ENCODE data around the gene SHISA8.

SHISA8 gene

DNA sequence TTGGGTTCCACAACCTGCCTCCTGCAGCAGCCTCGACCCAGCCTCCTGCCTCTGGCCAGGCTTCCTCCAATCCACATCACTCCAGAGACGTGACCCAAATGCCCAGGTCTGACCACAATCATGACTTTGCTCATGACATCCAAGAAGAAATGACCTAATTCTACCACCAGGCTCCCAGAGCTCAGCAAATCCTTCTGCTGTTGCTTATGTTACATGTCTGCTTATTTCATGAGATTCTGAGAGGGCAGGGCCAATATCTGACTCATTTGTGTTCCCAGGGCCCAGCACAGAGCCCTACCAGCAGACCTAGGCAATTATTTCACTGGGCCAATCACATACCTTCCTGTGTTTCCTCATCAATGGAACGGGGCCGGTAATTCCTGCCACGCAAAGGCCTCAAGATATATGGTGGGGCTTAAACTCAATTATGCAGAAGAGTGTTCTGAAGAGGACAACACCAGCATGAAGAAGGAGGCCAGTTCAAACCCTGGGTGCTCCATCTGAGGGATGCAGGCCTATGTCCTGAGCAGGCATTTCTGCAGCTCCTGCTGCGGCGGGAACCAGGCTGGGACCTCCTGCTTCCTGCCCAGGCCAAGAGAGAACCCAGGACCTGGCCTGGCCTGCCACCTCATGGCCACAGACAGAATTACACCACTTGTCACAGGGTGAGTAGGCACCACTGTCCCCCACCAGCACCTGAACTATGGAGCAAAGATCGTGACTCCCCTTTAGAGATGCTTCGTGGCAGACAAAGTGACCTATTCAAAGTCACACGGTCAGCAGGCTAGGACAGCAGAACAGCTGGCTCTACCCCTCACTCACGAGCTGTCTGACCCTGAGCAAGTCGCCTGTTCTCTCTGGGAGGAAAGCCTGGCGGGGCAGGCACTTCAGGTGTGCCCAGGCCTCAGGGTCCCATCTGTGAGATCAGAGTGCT lies 26.2 kb upstream of the SHISA8 start:
- peak; percentile 79 to 89 (median 87) for DNase-seq
- Histone ChIP-seq H3K36me3 (ENCODE audit: control insufficient read depth in 4 of 4, insufficient read depth in 4 of 4, low read length in 3 of 4) (peaks cover 3 to 73% (median 14%) of the 10 kb centered on the region in 4 experiments), H3K4me1 (ENCODE audit: control extremely low read depth in 1 of 4, control insufficient read depth in 4 of 4, insufficient read depth in 4 of 4, low read length in 3 of 4) (peaks cover 0 to 22% (median 14%) of the 10 kb centered on the region in 4 experiments), H3K9me3 (ENCODE audit: control extremely low read depth in 1 of 5, control insufficient read depth in 4 of 5, insufficient read depth in 2 of 5, low read depth in 1 of 5, low read length in 4 of 5) (no peaks in the 10 kb centered on the region), H3K27ac (ENCODE audit: insufficient read depth in 1 of 2, low read depth in 1 of 2, low read length in 2 of 2, poor library complexity in 1 of 2, severe bottlenecking in 2 of 2) (peak overlapping the region in 1 of 2 experiments; percentile 54), H3K4me3 (ENCODE audit: control insufficient read depth in 1 of 7, extremely low read depth in 1 of 7, insufficient read depth in 4 of 7, low read depth in 2 of 7, low read length in 6 of 7) (peak overlapping the region in 1 of 7 experiments; percentile 30), H3K27me3 (replicated peaks in 2 of 5; ENCODE audit: control insufficient read depth in 4 of 5, insufficient read depth in 5 of 5, low read length in 4 of 5) (no peaks in the 10 kb centered on the region)
- 49% methylated on average over 10 of the region's 13 CpGs for WGBS (ENCODE audit: insufficient coverage)
- ChIA-PET CTCF (interaction anchor here (0.9 to 7.2 kb wide), 30 partner anchors 8 to 398 kb away, joined by 3 to 48 read pairs (median 4); partner anchors contain the start of genes MEI1, SREBF2 and TNFRSF13C), POLR2A (interaction anchor here (1.0 to 1.4 kb wide), 2 partner anchors 36 to 244 kb away, joined by 3 to 4 read pairs; no protein-coding TSS in a partner anchor)

DNA sequence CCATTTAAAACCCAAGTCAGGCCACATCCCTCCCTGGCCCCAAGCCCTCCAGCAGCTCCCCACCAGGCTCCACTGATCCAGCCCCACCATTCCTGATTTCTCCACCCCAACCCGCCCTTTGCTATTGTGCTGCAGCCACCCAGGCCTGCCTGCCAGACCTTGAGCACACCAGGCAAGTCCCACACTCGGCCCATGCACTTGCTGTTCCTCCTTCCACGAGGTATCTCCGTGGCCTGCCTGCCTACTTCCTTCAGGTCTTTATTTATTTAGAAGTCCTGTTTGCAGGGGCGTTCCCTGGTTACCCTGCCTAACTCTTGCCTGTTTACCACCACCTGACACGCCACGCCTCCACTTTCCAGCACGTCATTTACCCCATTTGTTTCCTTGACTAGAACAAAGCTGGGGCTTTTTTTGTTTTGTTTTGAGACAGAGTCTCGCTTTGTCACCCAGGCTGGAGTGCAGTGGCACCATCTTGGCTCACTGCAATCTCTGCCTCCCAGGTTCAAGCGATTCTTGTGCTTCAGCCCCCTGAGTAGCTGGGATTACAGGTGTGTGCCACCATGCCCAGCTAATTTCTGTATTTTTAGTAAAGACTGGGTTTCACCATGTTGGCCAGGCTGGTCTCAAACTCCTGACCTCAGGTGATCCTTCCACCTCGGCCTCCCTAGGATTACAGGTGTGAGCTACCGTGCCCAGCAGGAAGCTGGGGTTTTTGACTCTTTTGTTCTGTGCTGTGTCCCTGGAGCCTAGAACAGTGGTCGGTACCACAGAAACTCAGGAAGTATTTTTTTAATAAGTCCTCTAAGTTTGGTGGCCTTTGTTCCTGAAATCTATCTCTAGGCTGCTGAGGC lies 25.3 kb upstream of the SHISA8 start:
- H3K27me3 ChIP-seq (replicated peaks in 2 of 5; ENCODE audit: control insufficient read depth in 4 of 5, insufficient read depth in 5 of 5, low read length in 4 of 5): no peaks in the 10 kb centered on the region
- POLR2A ChIA-PET: interaction anchor here (0.5 to 1.4 kb wide), 3 partner anchors 18 to 243 kb away, joined by 3 to 4 read pairs (median 3); no protein-coding TSS in a partner anchor
- no peak overlapping the region for H3K4me3 ChIP-seq (ENCODE audit: control insufficient read depth in 1 of 7, extremely low read depth in 1 of 7, insufficient read depth in 4 of 7, low read depth in 2 of 7, low read length in 6 of 7)
- peak; percentile 48 to 73 (median 60) for DNase-seq
- 76% methylated on average over 9 of the region's 13 CpGs for WGBS (ENCODE audit: insufficient coverage)
- no peaks in the 10 kb centered on the region for H3K9me3 ChIP-seq (ENCODE audit: control extremely low read depth in 1 of 5, control insufficient read depth in 4 of 5, insufficient read depth in 2 of 5, low read depth in 1 of 5, low read length in 4 of 5)
- H3K4me1 ChIP-seq (ENCODE audit: control extremely low read depth in 1 of 4, control insufficient read depth in 4 of 4, insufficient read depth in 4 of 4, low read length in 3 of 4): peaks cover 0 to 21% (median 8%) of the 10 kb centered on the region in 4 experiments
- H3K36me3 ChIP-seq (ENCODE audit: control insufficient read depth in 4 of 4, insufficient read depth in 4 of 4, low read length in 3 of 4): peaks cover 3 to 75% (median 14%) of the 10 kb centered on the region in 4 experiments
- CTCF ChIA-PET: interaction anchor here (0.9 to 7.2 kb wide), 27 partner anchors 9 to 398 kb away, joined by 3 to 48 read pairs (median 5); partner anchors contain the start of genes MEI1, SREBF2 and TNFRSF13C
- peak overlapping the region in 1 of 2 experiments; percentile 54 for H3K27ac ChIP-seq (ENCODE audit: insufficient read depth in 1 of 2, low read depth in 1 of 2, low read length in 2 of 2, poor library complexity in 1 of 2, severe bottlenecking in 2 of 2)

DNA sequence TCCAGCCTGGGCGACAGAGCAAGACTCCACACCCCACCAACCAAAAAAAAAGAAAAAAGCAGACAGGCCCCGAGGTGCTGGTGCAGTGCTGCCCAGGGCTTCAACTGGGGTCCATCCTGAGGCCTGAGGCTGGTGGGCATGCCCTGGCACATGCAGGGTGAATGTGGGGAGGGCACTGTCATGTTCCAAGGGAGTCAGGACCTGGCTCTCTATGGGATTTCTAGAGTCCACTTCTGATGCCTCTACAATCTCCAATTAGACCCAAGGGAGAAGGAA lies 22.0 kb upstream of the SHISA8 start:
- H3K27me3 ChIP-seq (replicated peaks in 2 of 5; ENCODE audit: control insufficient read depth in 4 of 5, insufficient read depth in 5 of 5, low read length in 4 of 5): no peaks in the 10 kb centered on the region
- H3K36me3 ChIP-seq (ENCODE audit: control insufficient read depth in 4 of 4, insufficient read depth in 4 of 4, low read length in 3 of 4): peaks cover 0 to 61% (median 11%) of the 10 kb centered on the region in 4 experiments
- POLR2A ChIA-PET: no interaction called here
- 92% methylated on average over 2 of the region's 2 CpGs for WGBS (ENCODE audit: insufficient coverage)
- CTCF ChIA-PET: interaction anchor here (0.8 to 7.2 kb wide), 3 partner anchors 10 to 16 kb away, joined by 4 to 48 read pairs (median 4); partner anchors contain the start of genes CENPM and TNFRSF13C
- no peak for DNase-seq
- no peak overlapping the region for H3K4me3 ChIP-seq (ENCODE audit: control insufficient read depth in 1 of 7, extremely low read depth in 1 of 7, insufficient read depth in 4 of 7, low read depth in 2 of 7, low read length in 6 of 7)
- H3K9me3 ChIP-seq (ENCODE audit: control extremely low read depth in 1 of 5, control insufficient read depth in 4 of 5, insufficient read depth in 2 of 5, low read depth in 1 of 5, low read length in 4 of 5): no peaks in the 10 kb centered on the region
- peaks cover 0 to 23% (median 18%) of the 10 kb centered on the region in 4 experiments for H3K4me1 ChIP-seq (ENCODE audit: control extremely low read depth in 1 of 4, control insufficient read depth in 4 of 4, insufficient read depth in 4 of 4, low read length in 3 of 4)
- H3K27ac ChIP-seq (ENCODE audit: insufficient read depth in 1 of 2, low read depth in 1 of 2, low read length in 2 of 2, poor library complexity in 1 of 2, severe bottlenecking in 2 of 2): no peak overlapping the region

DNA sequence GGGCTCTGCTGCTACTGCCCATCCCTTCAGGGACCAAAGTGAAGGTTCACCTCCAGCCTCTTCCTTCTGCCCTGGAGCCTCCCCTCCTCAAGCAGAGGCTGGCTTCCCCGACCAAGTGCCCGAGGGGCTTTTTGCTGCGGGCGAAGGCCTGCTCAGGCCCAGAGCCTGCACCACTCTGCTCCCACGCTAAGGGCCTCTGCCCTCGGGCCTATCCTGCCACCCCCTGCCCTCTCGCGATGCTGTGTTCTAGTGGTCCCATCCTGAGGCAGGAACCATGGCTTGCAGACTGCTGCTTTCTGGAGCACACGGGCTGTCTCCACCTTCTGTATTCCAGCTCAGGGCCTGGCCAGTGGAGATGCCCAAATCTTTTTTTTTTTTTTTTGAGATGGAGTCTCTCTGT lies 20.6 kb upstream of the SHISA8 start:
- no peaks in the 10 kb centered on the region for H3K9me3 ChIP-seq (ENCODE audit: control extremely low read depth in 1 of 5, control insufficient read depth in 4 of 5, insufficient read depth in 2 of 5, low read depth in 1 of 5, low read length in 4 of 5)
- H3K36me3 ChIP-seq (ENCODE audit: control insufficient read depth in 4 of 4, insufficient read depth in 4 of 4, low read length in 3 of 4): peaks cover 0 to 49% (median 10%) of the 10 kb centered on the region in 4 experiments
- H3K27me3 ChIP-seq (replicated peaks in 2 of 5; ENCODE audit: control insufficient read depth in 4 of 5, insufficient read depth in 5 of 5, low read length in 4 of 5): no peaks in the 10 kb centered on the region
- ChIA-PET POLR2A (interaction anchor here (1.0 kb wide), 1 partner anchor 10 kb away, joined by 5 read pairs; no protein-coding TSS in a partner anchor), CTCF (interaction anchor here (7.2 kb wide), 1 partner anchor 11 kb away, joined by 48 read pairs; the partner anchor contains the start of gene TNFRSF13C)
- DNase-seq: no peak
- no peak overlapping the region for H3K4me3 ChIP-seq (ENCODE audit: control insufficient read depth in 1 of 7, extremely low read depth in 1 of 7, insufficient read depth in 4 of 7, low read depth in 2 of 7, low read length in 6 of 7)
- no peak overlapping the region for H3K27ac ChIP-seq (ENCODE audit: insufficient read depth in 1 of 2, low read depth in 1 of 2, low read length in 2 of 2, poor library complexity in 1 of 2, severe bottlenecking in 2 of 2)
- WGBS (ENCODE audit: insufficient coverage): 96% methylated on average over 6 of the region's 9 CpGs
- H3K4me1 ChIP-seq (ENCODE audit: control extremely low read depth in 1 of 4, control insufficient read depth in 4 of 4, insufficient read depth in 4 of 4, low read length in 3 of 4): peaks cover 0 to 12% (median 11%) of the 10 kb centered on the region in 4 experiments

DNA sequence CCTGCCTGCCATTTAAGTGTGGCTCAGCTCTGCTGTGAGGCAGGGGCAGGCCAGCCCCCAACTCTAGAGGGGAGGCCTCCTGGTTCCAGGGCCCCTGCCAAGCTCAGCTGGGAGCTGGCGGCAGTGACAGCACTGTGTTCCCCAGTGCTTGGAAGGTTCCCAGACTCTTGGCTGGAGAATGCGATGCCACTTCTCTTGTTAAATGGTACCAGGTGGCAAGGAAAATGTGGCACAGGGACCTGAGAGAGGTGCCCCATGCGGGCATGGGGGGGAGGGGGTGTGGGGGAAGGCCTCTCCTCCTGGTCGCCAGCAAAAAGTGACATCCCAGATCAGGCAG lies 20.1 kb upstream of the SHISA8 start:
- no peak for DNase-seq
- H3K27ac ChIP-seq (ENCODE audit: insufficient read depth in 1 of 2, low read depth in 1 of 2, low read length in 2 of 2, poor library complexity in 1 of 2, severe bottlenecking in 2 of 2): no peak overlapping the region
- POLR2A ChIA-PET: interaction anchor here (1.0 kb wide), 1 partner anchor 9 kb away, joined by 3 read pairs; no protein-coding TSS in a partner anchor
- 100% methylated on average over 3 of the region's 4 CpGs for whole genome bisulfite sequencing (ENCODE audit: insufficient coverage)
- H3K27me3 ChIP-seq (replicated peaks in 2 of 5; ENCODE audit: control insufficient read depth in 4 of 5, insufficient read depth in 5 of 5, low read length in 4 of 5): no peaks in the 10 kb centered on the region
- peaks cover 0 to 46% (median 9%) of the 10 kb centered on the region in 4 experiments for H3K36me3 ChIP-seq (ENCODE audit: control insufficient read depth in 4 of 4, insufficient read depth in 4 of 4, low read length in 3 of 4)
- peaks cover 0 to 11% (median 10%) of the 10 kb centered on the region in 4 experiments for H3K4me1 ChIP-seq (ENCODE audit: control extremely low read depth in 1 of 4, control insufficient read depth in 4 of 4, insufficient read depth in 4 of 4, low read length in 3 of 4)
- CTCF ChIA-PET: interaction anchor here (7.2 kb wide), 1 partner anchor 10 kb away, joined by 48 read pairs; the partner anchor contains the start of gene TNFRSF13C
- H3K4me3 ChIP-seq (ENCODE audit: control insufficient read depth in 1 of 7, extremely low read depth in 1 of 7, insufficient read depth in 4 of 7, low read depth in 2 of 7, low read length in 6 of 7): no peak overlapping the region
- H3K9me3 ChIP-seq (ENCODE audit: control extremely low read depth in 1 of 5, control insufficient read depth in 4 of 5, insufficient read depth in 2 of 5, low read depth in 1 of 5, low read length in 4 of 5): no peaks in the 10 kb centered on the region

DNA sequence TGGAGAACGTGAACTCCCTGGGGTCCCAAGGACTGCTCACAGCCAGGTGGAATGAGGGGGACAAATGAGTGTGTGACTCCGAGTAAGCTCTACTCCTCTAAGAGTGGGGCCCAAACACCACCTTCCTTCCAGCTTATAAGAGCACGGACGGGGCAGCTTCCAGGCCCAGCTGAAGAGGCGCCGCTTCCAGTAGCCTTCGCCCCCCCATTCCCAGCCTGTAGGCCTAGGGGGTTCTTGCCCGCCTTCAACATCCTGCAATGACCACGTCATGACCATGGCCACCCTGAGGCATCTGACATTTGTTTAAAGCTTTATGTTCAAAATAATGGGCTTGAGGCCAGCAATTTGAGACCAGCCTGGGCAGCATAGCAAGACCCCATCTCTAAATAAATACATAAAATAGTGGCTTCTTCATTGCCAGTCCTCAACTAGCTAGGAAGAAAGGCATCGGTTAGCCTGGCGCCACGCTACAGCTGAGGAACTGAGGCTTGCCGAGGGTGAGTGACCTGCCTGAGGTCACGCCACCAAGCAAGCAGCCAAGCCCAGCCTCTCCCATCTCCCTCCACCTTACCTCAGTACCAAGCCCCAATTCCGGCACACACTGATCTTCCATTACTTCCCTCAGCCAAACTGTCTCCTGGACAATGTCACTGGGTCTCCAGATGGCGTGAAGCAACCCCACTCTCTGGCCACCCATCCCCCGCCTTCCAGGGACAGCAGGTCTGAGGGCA lies 19.6 kb upstream of the SHISA8 start:
- no peaks in the 10 kb centered on the region for H3K27me3 ChIP-seq (replicated peaks in 2 of 5; ENCODE audit: control insufficient read depth in 4 of 5, insufficient read depth in 5 of 5, low read length in 4 of 5)
- H3K4me3 ChIP-seq (ENCODE audit: control insufficient read depth in 1 of 7, extremely low read depth in 1 of 7, insufficient read depth in 4 of 7, low read depth in 2 of 7, low read length in 6 of 7): no peak overlapping the region
- no peak overlapping the region for H3K27ac ChIP-seq (ENCODE audit: insufficient read depth in 1 of 2, low read depth in 1 of 2, low read length in 2 of 2, poor library complexity in 1 of 2, severe bottlenecking in 2 of 2)
- ChIA-PET POLR2A (interaction anchor here (1.0 kb wide), 1 partner anchor 8 kb away, joined by 3 read pairs; no protein-coding TSS in a partner anchor), CTCF (interaction anchor here (1.1 to 7.2 kb wide), 2 partner anchors 9 to 10 kb away, joined by 3 to 48 read pairs; partner anchors contain the start of gene TNFRSF13C)
- H3K36me3 ChIP-seq (ENCODE audit: control insufficient read depth in 4 of 4, insufficient read depth in 4 of 4, low read length in 3 of 4): peaks cover 0 to 43% (median 8%) of the 10 kb centered on the region in 4 experiments
- H3K9me3 ChIP-seq (ENCODE audit: control extremely low read depth in 1 of 5, control insufficient read depth in 4 of 5, insufficient read depth in 2 of 5, low read depth in 1 of 5, low read length in 4 of 5): no peaks in the 10 kb centered on the region
- no peak for DNase-seq
- H3K4me1 ChIP-seq (ENCODE audit: control extremely low read depth in 1 of 4, control insufficient read depth in 4 of 4, insufficient read depth in 4 of 4, low read length in 3 of 4): peaks cover 0 to 10% (median 10%) of the 10 kb centered on the region in 4 experiments
- WGBS (ENCODE audit: insufficient coverage): 95% methylated on average over 11 of the region's 17 CpGs
